Right atrium auricular region (tissue), 2 donors: ENCODE data around the gene AASDH. TPM values are rescaled to one million over a fixed set of nuclear protein-coding genes. Genes with fewer than 3 reads are reported as not detected.

ENCODE experiments used
- DNase-seq: peaks from one replicate; pipeline ENCODE4 v3.0.0-alpha.2; 2019; ENCODE audit warnings: low spot score
- H3K27ac ChIP-seq, 2 donors: fragments of 200-600 bp; sonication (generic); 1 replicate in 1 of 2; 2 replicates in 1 of 2; pipeline ENCODE4 v1.5.1; 2016 to 2019
- H3K27me3 ChIP-seq, 2 donors: fragments of 200-600 bp; sonication (generic); one replicate each; pipeline versions ENCODE4 v1.5.1 to v1.6.0; 2017 to 2019
- H3K36me3 ChIP-seq: fragments of 200-600 bp; sonication (generic); one replicate; pipeline ENCODE4 v1.5.1; 2016
- H3K4me1 ChIP-seq, 2 donors: fragments of 200-600 bp; sonication (generic); one replicate each; pipeline versions ENCODE4 v1.5.1 to v1.6.0; 2017 to 2019
- H3K4me3 ChIP-seq, 2 donors: fragments of 200-600 bp; sonication (generic); 1 replicate in 1 of 2; 2 replicates in 1 of 2; pipeline ENCODE4 v1.5.1; 2017 to 2019; ENCODE audit warnings: mild to moderate bottlenecking in 1 of 2, moderate library complexity in 1 of 2
- H3K9me3 ChIP-seq, 2 donors: fragments of 200-600 bp; sonication (generic); one replicate each; pipeline ENCODE4 v1.5.1; 2019
- total RNA-seq, 2 donors: library from RNA; depleted of rRNA; stranded (reverse); fragments of >200 nt; gene quantifications; one replicate each; pipeline ENCODE4 v1.1.0, GENCODE V29; 2016
- TF ChIP-seq, protein P1 (sequence below), 2 donors: fragments of 200-600 bp; sonication (generic); IDR thresholded peaks; one replicate each; pipeline ENCODE4 v1.5.1; 2019; ENCODE audit warnings: antibody characterized with exemption in 2 of 2

The AASDH gene
- total RNA-seq, 2 donors from 2014 or later, result 4.8 to 5.4 TPM

DNA sequence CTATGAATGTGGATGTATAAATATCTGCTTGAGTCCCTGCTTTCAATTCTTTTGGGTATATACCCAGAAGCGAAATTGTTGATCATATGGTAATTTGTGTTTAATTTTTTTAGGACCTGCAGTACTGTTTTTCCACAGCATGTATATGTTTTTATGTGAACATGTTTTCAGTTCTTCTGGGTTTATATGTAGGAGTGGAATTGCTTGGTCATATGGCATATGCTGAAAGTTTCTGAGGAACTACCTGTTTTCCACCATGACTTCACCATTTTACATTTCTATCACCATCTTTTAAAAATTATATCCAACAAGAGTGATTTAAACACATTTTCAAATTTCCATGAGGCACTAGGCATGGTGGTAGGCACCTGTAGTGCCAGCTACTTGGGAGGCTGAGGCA, 39.9 kb upstream of the AASDH start:
- Histone ChIP-seq H3K36me3 (no peaks in the 10 kb centered on the region), H3K4me1 (no peaks in the 10 kb centered on the region), H3K4me3 (no peak overlapping the region), H3K27ac (no peak overlapping the region), H3K27me3 (no peaks in the 10 kb centered on the region), H3K9me3 (no peaks in the 10 kb centered on the region)
- TF ChIP-seq, protein P1, sequence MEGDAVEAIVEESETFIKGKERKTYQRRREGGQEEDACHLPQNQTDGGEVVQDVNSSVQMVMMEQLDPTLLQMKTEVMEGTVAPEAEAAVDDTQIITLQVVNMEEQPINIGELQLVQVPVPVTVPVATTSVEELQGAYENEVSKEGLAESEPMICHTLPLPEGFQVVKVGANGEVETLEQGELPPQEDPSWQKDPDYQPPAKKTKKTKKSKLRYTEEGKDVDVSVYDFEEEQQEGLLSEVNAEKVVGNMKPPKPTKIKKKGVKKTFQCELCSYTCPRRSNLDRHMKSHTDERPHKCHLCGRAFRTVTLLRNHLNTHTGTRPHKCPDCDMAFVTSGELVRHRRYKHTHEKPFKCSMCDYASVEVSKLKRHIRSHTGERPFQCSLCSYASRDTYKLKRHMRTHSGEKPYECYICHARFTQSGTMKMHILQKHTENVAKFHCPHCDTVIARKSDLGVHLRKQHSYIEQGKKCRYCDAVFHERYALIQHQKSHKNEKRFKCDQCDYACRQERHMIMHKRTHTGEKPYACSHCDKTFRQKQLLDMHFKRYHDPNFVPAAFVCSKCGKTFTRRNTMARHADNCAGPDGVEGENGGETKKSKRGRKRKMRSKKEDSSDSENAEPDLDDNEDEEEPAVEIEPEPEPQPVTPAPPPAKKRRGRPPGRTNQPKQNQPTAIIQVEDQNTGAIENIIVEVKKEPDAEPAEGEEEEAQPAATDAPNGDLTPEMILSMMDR (IDR thresholded peaks at IDR 0.05), result no peak
- DNase-seq, result no peak

DNA sequence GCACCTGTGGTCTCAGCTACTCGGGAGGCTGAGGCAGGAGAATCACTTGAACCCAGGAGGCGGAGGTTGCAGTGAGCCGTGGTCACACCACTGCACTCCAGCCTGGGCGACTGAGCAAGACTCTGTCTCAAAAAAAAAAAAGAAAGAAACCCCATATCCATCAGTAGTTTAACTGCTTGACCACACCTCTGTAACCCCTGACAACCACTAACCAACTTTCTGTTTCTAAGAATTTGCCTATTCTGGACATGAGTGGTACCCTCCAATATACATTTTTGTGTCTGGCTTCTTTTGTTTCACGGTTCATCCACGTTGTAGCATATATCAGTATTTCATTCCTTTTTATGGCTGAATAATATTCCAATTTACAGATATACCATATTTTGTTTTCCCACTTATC, 39.0 kb upstream of the AASDH start:
- Histone ChIP-seq H3K27ac (no peak overlapping the region), H3K4me3 (no peak overlapping the region), H3K4me1 (no peaks in the 10 kb centered on the region), H3K36me3 (no peaks in the 10 kb centered on the region), H3K27me3 (no peaks in the 10 kb centered on the region), H3K9me3 (no peaks in the 10 kb centered on the region)
- DNase-seq, result no peak
- TF ChIP-seq, protein P1 (IDR thresholded peaks at IDR 0.05), result no peak

- DNase-seq, result no peak
- Histone ChIP-seq H3K9me3 (no peaks in the 10 kb centered on the region), H3K36me3 (no peaks in the 10 kb centered on the region), H3K4me1 (no peaks in the 10 kb centered on the region), H3K27me3 (no peaks in the 10 kb centered on the region), H3K27ac (no peak overlapping the region), H3K4me3 (no peak overlapping the region)
- TF ChIP-seq, protein P1 (IDR thresholded peaks at IDR 0.05), result no peak
Measured at GRCh38 chr4:56425518-56425917, 38.2 kb upstream of the AASDH start.

GRCh38 chr4:56424697-56425514, 37.6 kb upstream of the AASDH start:
- DNase-seq, result no peak
- peak overlapping the region in 1 of 2 donors; percentile 18 for H3K4me3 ChIP-seq

DNA sequence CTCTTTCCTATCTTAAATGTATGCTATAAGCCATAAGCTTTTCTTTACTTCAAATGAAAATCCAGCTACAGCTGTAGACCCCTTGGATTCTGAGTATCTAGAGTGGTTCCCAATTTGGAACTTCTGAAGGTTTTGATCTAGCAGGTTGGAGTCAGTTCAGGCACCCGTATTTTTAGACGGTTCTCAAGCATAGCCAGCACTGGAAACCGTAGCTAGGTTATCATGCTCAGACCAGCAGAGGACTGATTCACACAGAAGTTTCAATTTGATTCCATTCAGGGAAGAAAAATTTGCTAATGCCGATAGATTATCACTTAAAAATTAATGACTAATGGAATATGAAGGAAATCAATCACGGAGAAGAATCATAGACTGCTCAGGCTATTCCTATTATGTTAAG, 36.9 kb upstream of the AASDH start:
- TF ChIP-seq, protein P1 (IDR thresholded peaks at IDR 0.05), result no peak
- DNase-seq, result no peak
- no peaks in the 10 kb centered on the region for H3K36me3 ChIP-seq
- no peaks in the 10 kb centered on the region for H3K27me3 ChIP-seq
- no peaks in the 10 kb centered on the region for H3K9me3 ChIP-seq
- no peaks in the 10 kb centered on the region for H3K4me1 ChIP-seq
- H3K27ac ChIP-seq, result no peak overlapping the region
- peak overlapping the region in 1 of 2 donors; percentile 18 for H3K4me3 ChIP-seq

More at GRCh38 chr4:56424697-56425514, 37.6 kb upstream of the AASDH start:
- Histone ChIP-seq H3K9me3 (no peaks in the 10 kb centered on the region), H3K4me1 (no peaks in the 10 kb centered on the region), H3K27me3 (no peaks in the 10 kb centered on the region), H3K27ac (no peak overlapping the region), H3K36me3 (no peaks in the 10 kb centered on the region)
- TF ChIP-seq, protein P1 (IDR thresholded peaks at IDR 0.05), result peak; percentile 38 to 76
